Activated CD4-positive, alpha-beta T cell treated with anti-CD3 and anti-CD28 coated beads for 36 hours (primary cell): ENCODE data around the gene POGZ. TPM values are rescaled to one million over a fixed set of nuclear protein-coding genes. Genes with fewer than 3 reads are reported as not detected.

Source experiments
- ATAC-seq: fragments of 200-7000 bp; cut with Tn5 transposase; one replicate; pipeline ENCODE4 v1.10.0; 2021; ENCODE audit warnings: mild to moderate bottlenecking, moderate library complexity
- CTCF ChIA-PET: fragments of 350-600 bp; sonication (Branson Sonifier 250); formaldehyde crosslinking; loops from one replicate; lab custom pipeline; 2021; ENCODE audit warnings: antibody characterized with exemption; lab: Charles Lee
- POLR2A ChIA-PET: fragments of 350-600 bp; sonication (Branson Sonifier 250); formaldehyde crosslinking; loops from one replicate; lab custom pipeline; 2021; ENCODE audit warnings: antibody characterized with exemption, inconsistent platforms; lab: Charles Lee
- DNase-seq: peaks from one replicate; pipeline ENCODE4 v3.0.0-alpha.2; 2020
- H3K27ac Mint-ChIP-seq: one replicate; pipeline ENCODE4 v1.8.0; 2021; ENCODE audit warnings: mixed read lengths
- H3K27me3 Mint-ChIP-seq: one replicate; pipeline ENCODE4 v1.8.0; 2021; ENCODE audit warnings: mixed read lengths
- H3K36me3 Mint-ChIP-seq: one replicate; pipeline ENCODE4 v1.8.0; 2021; ENCODE audit warnings: low read depth, mixed read lengths
- H3K4me1 Mint-ChIP-seq: one replicate; pipeline ENCODE4 v1.8.0; 2021; ENCODE audit warnings: mixed read lengths
- H3K4me3 Mint-ChIP-seq: one replicate; pipeline ENCODE4 v1.8.0; 2021; ENCODE audit warnings: mild to moderate bottlenecking, moderate library complexity, mixed read lengths
- H3K9me3 Mint-ChIP-seq: one replicate; pipeline ENCODE4 v1.8.0; 2021; ENCODE audit warnings: low read depth, mixed read lengths
- intact Hi-C, 2 experiments: fragments of 100-400 bp; cut with DNase I in 1 of 2; cut with micrococcal nuclease in 1 of 2; formaldehyde crosslinking; loops; one replicate each; pipeline versions ENCODE4 v1.14.2 to v1.15.1; 2022 to 2024; cut with DNase I, micrococcal nuclease
- total RNA-seq, 2 experiments: library from RNA; stranded (reverse); gene quantifications; one replicate each; pipeline ENCODE4 v1.2.3, GENCODE V29; 2021

POGZ gene
- total RNA-seq, 2 experiments from 2014 or later = 81.3 to 104 TPM

DNA sequence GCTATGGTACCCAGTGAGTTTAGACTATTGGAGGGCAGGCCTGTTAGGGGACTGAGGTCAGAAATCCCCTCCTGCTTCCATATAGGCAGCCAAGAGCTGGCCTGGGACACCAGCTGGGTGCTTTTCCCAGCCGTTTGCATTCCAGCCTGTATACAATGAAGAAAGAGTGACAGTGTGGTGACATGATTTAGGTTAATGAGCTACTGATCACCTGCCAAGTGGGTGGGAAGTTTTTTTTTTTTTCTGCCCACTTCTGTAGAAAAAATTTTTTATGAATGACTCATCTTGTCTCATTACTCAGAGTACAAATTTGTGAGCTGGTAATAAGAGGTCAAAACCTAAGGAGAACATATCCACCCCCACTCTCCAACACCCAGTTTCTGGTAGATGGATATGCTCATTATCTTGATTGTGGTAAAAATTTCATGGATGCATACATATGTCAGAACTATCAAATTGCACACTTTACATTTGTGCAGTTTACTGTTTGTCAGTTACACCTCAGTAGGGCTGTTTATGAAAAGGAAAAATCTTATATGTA lies 35.5 kb upstream of the POGZ start:
- ATAC-seq = peak; percentile 91
- no peaks in the 10 kb centered on the region for H3K9me3 Mint-ChIP-seq
- no peak overlapping the region for H3K27ac Mint-ChIP-seq
- H3K4me3 Mint-ChIP-seq = no peak overlapping the region
- DNase-seq = no peak
- no peaks in the 10 kb centered on the region for H3K27me3 Mint-ChIP-seq
- H3K4me1 Mint-ChIP-seq = peaks cover 10% of the 10 kb centered on the region
- ChIA-PET POLR2A (interaction anchor here (0.6 to 1.0 kb wide), 5 partner anchors 16 to 213 kb away, joined by 3 to 4 read pairs (median 4); partner anchors contain the start of genes CGN and ZNF687), CTCF (interaction anchor here (0.5 to 1.5 kb wide), 9 partner anchors 9 to 384 kb away, joined by 3 to 7 read pairs (median 3); no protein-coding TSS in a partner anchor)
- H3K36me3 Mint-ChIP-seq = no peaks in the 10 kb centered on the region
- intact Hi-C loops = no loop called here

DNA sequence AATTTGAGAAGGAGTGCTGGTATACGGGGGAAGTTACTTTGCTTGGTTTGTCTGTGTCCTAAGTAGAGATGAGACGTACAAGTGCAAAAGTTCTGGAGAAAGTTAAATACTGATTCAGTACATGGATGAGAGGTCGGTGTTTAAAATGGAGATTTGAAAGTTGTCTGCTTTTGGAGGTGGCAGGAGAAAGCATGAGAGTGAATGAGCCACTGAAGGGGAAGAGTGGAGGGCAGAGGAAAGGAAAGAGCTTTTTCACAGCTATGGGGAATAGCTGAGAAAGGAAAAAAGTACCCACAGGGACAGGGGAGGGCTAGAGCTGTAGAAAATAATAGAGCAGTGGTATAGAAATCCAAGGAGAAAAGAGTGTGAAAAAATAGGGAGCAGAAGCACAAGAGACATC lies 33.7 kb upstream of the POGZ start:
- H3K27me3 Mint-ChIP-seq = no peaks in the 10 kb centered on the region
- H3K4me3 Mint-ChIP-seq = no peak overlapping the region
- H3K27ac Mint-ChIP-seq = no peak overlapping the region
- H3K4me1 Mint-ChIP-seq = peaks cover 10% of the 10 kb centered on the region
- no peaks in the 10 kb centered on the region for H3K36me3 Mint-ChIP-seq
- intact Hi-C loops = no loop called here
- DNase-seq (no peak), ATAC-seq (no peak)
- POLR2A ChIA-PET = interaction anchor here (0.6 kb wide), 1 partner anchor 667 kb away, joined by 4 read pairs; no protein-coding TSS in a partner anchor
- CTCF ChIA-PET = interaction anchor here (0.6 to 1.0 kb wide), 5 partner anchors 17 to 234 kb away, joined by 3 to 4 read pairs (median 3); partner anchors contain the start of gene CGN
- no peaks in the 10 kb centered on the region for H3K9me3 Mint-ChIP-seq

DNA sequence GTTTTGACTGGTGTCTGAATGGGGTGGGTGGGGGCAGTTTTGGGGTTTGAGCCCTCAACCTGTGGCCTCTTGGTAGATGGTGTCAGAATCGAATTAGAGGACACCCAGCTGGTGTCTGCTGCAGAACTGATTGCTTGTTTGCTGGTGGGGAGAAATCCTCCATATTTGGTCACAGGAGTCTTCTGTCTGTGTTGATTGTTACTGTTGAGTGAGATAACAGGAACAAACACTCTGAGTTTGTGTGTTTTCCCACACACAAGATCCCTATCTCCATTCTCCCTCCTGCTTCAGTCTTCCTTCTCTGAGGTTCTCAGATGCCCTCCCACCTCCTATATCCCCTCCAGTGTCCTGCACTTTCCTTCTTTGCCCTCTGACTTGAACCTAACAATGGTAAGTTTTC lies 32.8 kb upstream of the POGZ start:
- Mint-ChIP-seq H3K36me3 (no peaks in the 10 kb centered on the region), H3K9me3 (no peaks in the 10 kb centered on the region), H3K4me3 (no peak overlapping the region), H3K4me1 (peaks cover 10% of the 10 kb centered on the region), H3K27ac (no peak overlapping the region), H3K27me3 (no peaks in the 10 kb centered on the region)
- intact Hi-C loops = no loop called here
- ChIA-PET CTCF (interaction anchor here (1.0 kb wide), 1 partner anchor 235 kb away, joined by 4 read pairs; no protein-coding TSS in a partner anchor), POLR2A (no interaction called here)
- no peak for ATAC-seq
- no peak for DNase-seq

DNA sequence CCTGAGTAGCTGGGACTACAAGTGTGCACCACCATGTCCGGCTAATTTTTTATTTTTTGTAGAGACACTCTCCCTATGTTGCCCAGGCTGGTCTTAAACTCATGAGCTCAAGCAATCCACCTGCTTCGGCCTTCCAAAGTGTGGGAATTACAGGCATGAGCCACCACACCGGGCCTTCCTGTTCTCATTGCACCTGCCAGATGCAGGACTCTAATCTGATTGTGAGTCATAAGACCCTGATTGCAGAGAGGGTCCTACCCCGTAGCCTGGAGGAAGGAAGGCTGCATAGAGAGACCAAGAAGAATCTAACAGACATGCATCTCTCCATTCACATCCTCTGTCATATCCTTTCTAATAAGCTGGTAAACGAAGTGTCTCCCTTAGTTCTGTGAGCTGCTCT lies 32.3 kb upstream of the POGZ start:
- CTCF ChIA-PET = no interaction called here
- POLR2A ChIA-PET = no interaction called here
- H3K9me3 Mint-ChIP-seq = no peaks in the 10 kb centered on the region
- H3K36me3 Mint-ChIP-seq = no peaks in the 10 kb centered on the region
- peaks cover 10% of the 10 kb centered on the region for H3K4me1 Mint-ChIP-seq
- DNase-seq (no peak), ATAC-seq (no peak)
- H3K4me3 Mint-ChIP-seq = no peak overlapping the region
- no peak overlapping the region for H3K27ac Mint-ChIP-seq
- H3K27me3 Mint-ChIP-seq = no peaks in the 10 kb centered on the region
- intact Hi-C loops = no loop called here

DNA sequence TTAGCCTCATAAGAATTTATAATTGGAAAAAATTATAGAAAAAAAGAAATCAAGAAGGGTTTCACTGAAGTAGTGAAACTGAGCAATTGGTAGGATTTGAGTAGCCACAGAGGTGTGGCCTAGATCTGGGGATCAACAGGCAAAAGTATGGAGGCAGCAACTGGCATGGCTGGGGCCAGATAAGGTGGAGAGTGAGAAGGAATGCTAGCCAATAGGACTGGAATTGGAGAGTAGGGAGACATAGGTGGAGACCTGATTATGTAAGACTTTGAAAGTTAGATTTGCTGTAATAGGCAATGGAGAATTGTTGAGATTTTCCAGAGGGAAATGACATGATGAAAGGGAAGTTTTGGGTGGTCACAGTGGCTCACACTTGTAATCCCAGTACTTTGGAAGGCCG lies 27.3 kb upstream of the POGZ start:
- H3K27ac Mint-ChIP-seq = no peak overlapping the region
- POLR2A ChIA-PET = no interaction called here
- CTCF ChIA-PET = no interaction called here
- no peaks in the 10 kb centered on the region for H3K4me1 Mint-ChIP-seq
- no peak for DNase-seq
- H3K4me3 Mint-ChIP-seq = no peak overlapping the region
- peaks cover 2% of the 10 kb centered on the region for H3K9me3 Mint-ChIP-seq
- H3K36me3 Mint-ChIP-seq = no peaks in the 10 kb centered on the region
- intact Hi-C loops = no loop called here
- H3K27me3 Mint-ChIP-seq = no peaks in the 10 kb centered on the region
- no peak for ATAC-seq

DNA sequence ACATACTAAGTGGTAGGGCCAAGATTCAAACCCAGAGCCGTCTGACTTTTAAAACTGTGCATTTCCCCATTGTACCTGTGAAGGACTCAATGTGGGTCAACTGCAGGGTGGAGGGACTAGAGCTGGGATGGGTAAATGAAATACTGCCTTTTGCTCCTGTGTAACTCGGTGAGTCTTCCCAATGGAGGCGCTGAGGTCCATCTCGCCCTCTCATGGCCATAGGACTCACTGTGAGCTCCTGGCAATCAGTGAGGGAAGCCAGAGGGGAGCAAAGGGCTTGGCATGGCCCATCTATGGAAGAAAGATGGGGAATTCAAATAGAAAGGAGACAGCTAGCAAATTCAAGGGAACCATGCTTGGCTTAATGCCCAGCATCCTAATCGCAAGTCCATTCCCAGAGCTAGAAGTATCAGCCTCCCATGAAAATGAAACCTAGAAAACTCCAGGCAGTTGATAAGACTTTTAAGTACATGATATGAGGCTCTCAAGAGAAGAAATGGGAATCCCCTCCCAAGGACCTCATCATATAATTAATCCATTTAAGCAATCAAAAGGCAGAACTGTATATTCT lies 26.5 kb upstream of the POGZ start:
- intact Hi-C loops = no loop called here

DNA sequence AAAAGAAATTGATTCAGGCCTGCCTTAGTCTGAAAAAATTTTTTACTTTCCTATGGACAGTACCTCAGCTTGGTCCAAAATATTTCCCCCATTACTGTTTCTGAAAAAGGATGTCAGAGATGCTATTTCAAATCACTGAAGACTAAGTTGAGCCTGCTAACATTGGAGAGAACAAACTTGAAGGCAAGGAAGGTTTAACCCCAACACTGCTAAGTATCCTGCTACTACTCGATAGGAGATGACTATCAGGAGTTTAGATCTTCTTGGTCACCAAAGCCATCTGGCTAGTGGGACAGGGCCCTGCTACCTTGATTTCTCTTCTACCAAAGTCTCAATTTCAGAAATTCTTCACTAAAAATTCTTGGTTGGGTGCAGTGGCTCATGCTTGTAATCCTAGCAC lies 22.7 kb upstream of the POGZ start:
- no peak overlapping the region for H3K4me3 Mint-ChIP-seq
- peaks cover 2% of the 10 kb centered on the region for H3K9me3 Mint-ChIP-seq
- CTCF ChIA-PET = interaction anchor here (0.7 kb wide), 1 partner anchor 9 kb away, joined by 5 read pairs; no protein-coding TSS in a partner anchor
- intact Hi-C loops = no loop called here
- H3K27ac Mint-ChIP-seq = no peak overlapping the region
- H3K36me3 Mint-ChIP-seq = no peaks in the 10 kb centered on the region
- H3K4me1 Mint-ChIP-seq = no peaks in the 10 kb centered on the region
- no peaks in the 10 kb centered on the region for H3K27me3 Mint-ChIP-seq
- POLR2A ChIA-PET = no interaction called here
- ATAC-seq = no peak
- no peak for DNase-seq

More for the DNA sequence above, 26.5 kb upstream of the POGZ start:
- no peak overlapping the region for H3K27ac Mint-ChIP-seq
- no peak overlapping the region for H3K4me3 Mint-ChIP-seq
- no peaks in the 10 kb centered on the region for H3K27me3 Mint-ChIP-seq
- ATAC-seq (no peak), DNase-seq (no peak)
- H3K4me1 Mint-ChIP-seq = no peaks in the 10 kb centered on the region
- CTCF ChIA-PET = interaction anchor here (0.7 kb wide), 1 partner anchor 9 kb away, joined by 3 read pairs; no protein-coding TSS in a partner anchor
- no peaks in the 10 kb centered on the region for H3K36me3 Mint-ChIP-seq
- POLR2A ChIA-PET = no interaction called here
- peaks cover 2% of the 10 kb centered on the region for H3K9me3 Mint-ChIP-seq

DNA sequence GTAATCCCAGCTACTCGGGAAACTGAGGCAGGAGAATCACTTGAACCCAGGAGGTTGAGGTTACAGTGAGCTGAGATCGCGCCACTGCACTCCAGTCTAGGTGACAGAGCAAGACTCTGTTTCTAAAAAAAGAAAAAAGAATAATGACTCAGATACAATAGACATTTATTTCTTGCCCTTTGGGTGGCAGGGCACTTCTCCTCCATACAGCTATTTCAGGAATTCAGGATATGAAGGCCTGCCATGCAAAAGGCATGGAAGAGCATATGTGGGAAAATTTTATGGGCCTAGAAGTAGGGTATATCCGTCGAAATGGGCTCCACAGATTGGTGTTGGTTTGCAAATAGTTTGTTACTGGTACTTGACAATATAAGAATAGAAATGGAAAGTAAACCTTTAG lies 20.2 kb upstream of the POGZ start:
- Mint-ChIP-seq H3K9me3 (peaks cover 2% of the 10 kb centered on the region), H3K27ac (no peak overlapping the region), H3K4me1 (peaks cover 9% of the 10 kb centered on the region), H3K36me3 (no peaks in the 10 kb centered on the region), H3K4me3 (no peak overlapping the region), H3K27me3 (peaks cover 3% of the 10 kb centered on the region)
- ATAC-seq (no peak), DNase-seq (no peak)
- intact Hi-C loops = no loop called here
- ChIA-PET CTCF (interaction anchor here (0.8 to 1.2 kb wide), 2 partner anchors 15 to 22 kb away, joined by 3 to 4 read pairs; no protein-coding TSS in a partner anchor), POLR2A (no interaction called here)

DNA sequence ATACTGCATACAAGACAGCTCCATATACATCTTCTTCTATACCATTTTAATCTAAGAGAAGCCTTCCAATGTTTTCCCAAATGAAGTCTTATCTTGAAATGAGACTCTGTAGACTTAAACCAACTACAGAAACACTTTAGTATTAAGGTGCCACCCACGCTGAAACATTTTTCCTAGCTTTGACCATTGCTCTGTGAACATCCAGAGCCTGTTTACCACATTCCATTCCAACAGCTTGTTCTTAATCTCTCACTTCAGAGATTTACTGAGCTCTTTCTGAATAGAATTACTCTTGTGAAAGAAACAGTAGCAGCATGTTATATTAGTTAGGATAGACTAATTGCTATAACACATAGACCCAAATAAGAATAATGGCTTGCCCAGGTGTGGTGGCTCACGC lies 19.6 kb upstream of the POGZ start:
- no peak for DNase-seq
- Mint-ChIP-seq H3K27me3 (peaks cover 3% of the 10 kb centered on the region), H3K4me1 (peaks cover 12% of the 10 kb centered on the region), H3K4me3 (no peak overlapping the region), H3K9me3 (peaks cover 2% of the 10 kb centered on the region), H3K27ac (no peak overlapping the region), H3K36me3 (no peaks in the 10 kb centered on the region)
- no peak for ATAC-seq
- ChIA-PET CTCF (interaction anchor here (0.6 to 1.2 kb wide), 3 partner anchors 16 to 131 kb away, joined by 3 to 4 read pairs (median 3); no protein-coding TSS in a partner anchor), POLR2A (no interaction called here)
- intact Hi-C loops = no loop called here

DNA sequence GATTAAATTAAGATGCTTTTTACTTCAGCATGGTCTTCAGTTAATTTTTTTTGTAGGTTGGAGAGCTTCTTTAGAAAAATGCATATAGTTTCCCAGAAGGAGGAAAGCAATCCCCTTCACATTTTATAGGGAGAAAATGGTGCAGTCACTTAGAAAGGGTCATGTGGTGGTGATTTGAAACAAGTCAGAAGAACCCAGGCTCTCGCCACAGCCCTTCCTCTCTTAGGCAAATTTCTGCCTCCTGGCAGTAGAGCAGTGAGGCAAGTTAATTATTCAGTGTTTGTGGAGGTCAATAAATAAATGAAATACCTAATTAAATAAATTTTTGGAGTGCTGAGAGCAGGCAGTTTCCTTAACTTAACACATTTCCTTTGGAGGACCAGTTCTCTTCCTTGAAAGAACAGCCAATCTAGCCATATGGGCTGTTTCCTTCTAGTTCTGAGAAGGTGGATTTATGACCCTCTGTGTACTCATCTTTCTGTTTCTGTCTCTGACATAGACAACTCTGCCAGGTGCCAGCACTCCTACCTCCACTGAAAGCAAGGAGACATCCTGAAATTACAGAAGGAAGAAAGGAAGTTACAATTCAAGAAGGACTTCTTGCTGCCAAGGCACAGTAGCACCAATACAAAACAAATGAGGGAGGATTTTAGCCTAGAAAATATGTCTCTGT lies 19.0 kb upstream of the POGZ start:
- CTCF ChIA-PET = interaction anchor here (0.6 to 1.2 kb wide), 2 partner anchors 16 to 132 kb away, joined by 3 to 4 read pairs; no protein-coding TSS in a partner anchor
- Mint-ChIP-seq H3K4me1 (peaks cover 17% of the 10 kb centered on the region), H3K27ac (no peak overlapping the region)

DNA sequence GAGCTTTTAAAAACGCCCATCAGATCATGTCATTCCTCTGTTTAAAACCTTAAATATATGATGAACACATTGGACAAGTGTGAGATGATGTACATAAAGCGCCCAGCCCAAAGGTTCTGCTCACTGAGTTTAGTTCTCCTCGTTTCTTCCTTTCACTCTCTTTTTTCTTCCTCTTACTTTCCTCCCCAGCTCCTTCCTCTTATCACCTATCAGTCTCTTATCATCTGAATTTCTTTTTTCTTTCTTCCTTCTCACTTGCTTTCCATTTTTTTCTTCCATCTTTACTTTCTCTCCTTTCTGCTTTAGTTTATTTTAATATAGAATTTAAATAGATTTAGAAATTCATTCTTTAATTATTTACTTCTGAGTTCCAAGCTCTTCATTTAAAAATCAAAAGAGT lies 17.8 kb upstream of the POGZ start:
- ChIA-PET CTCF (interaction anchor here (0.7 kb wide), 2 partner anchors 10 to 13 kb away, joined by 3 to 5 read pairs; no protein-coding TSS in a partner anchor), POLR2A (no interaction called here)
- no peak overlapping the region for H3K27ac Mint-ChIP-seq
- H3K4me3 Mint-ChIP-seq = no peak overlapping the region
- no peaks in the 10 kb centered on the region for H3K36me3 Mint-ChIP-seq
- peaks cover 2% of the 10 kb centered on the region for H3K9me3 Mint-ChIP-seq
- DNase-seq = no peak
- peaks cover 24% of the 10 kb centered on the region for H3K4me1 Mint-ChIP-seq
- ATAC-seq = no peak
- H3K27me3 Mint-ChIP-seq = peaks cover 3% of the 10 kb centered on the region
- intact Hi-C loops = no loop called here

More for the DNA sequence above, 19.0 kb upstream of the POGZ start:
- no peaks in the 10 kb centered on the region for H3K36me3 Mint-ChIP-seq
- no peak for DNase-seq
- peaks cover 2% of the 10 kb centered on the region for H3K9me3 Mint-ChIP-seq
- H3K27me3 Mint-ChIP-seq = peaks cover 3% of the 10 kb centered on the region
- intact Hi-C loops = no loop called here
- POLR2A ChIA-PET = no interaction called here
- ATAC-seq = no peak
- no peak overlapping the region for H3K4me3 Mint-ChIP-seq
